Measurements from ENCODE around the gene PNMA1. TPM values are rescaled to one million over a fixed set of nuclear protein-coding genes. Genes with fewer than 3 reads are reported as not detected.
A peak's percentile ranks its signal among the peaks of the same experiment; 100 is the strongest.

The PNMA1 gene
- total and polyA plus RNA-seq, 2 of the 13 experiments (the other 11 are each of a cell fraction or from before 2014, with no cell fraction given), result 7.0 to 8.3 TPM

DNA sequence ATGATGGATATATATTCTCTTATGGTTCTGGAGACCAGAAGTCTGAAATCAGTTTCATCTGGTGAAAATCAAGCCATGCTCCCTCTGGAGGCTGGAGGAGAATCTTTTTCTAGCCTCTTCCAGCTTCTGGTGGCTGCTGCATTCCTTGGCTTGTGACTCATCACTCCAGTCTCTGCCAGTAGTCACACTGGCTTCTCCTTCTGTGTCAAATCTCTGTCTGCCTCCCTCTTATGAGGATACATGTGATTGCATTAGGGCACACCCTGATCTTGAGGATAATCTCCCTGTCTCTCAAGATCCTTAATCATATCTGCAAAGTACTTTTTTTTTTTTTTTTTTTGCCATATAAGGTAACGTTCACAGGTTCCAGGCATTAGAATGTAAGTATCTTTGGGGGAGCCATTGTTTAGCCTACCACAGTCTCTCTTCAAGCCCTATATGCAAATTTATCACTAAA lies 51.7 kb downstream of the PNMA1 start:
- no peaks in the 10 kb centered on the region for H3K79me2 ChIP-seq (ENCODE audit: insufficient read depth, low read length)
- no peak overlapping the region for H3K9ac ChIP-seq (ENCODE audit: insufficient read depth, low read depth, low read length)
- H3K4me3 ChIP-seq (replicated peaks in 1 of 3; ENCODE audit: insufficient read depth in 1 of 3, low read depth in 2 of 3, low read length in 3 of 3), result no peak overlapping the region
- peak; percentile 77 for ATAC-seq
- no peak overlapping the region for H2AFZ ChIP-seq (ENCODE audit: low read length)
- H4K20me1 ChIP-seq (ENCODE audit: insufficient read depth, low read length), result no peaks in the 10 kb centered on the region
- peaks cover 25% of the 10 kb centered on the region for H3K4me1 ChIP-seq (ENCODE audit: insufficient read depth, low read length)
- H3K36me3 ChIP-seq (replicated peaks in 1 of 2; ENCODE audit: control insufficient read depth in 1 of 2, insufficient read depth in 2 of 2, low read length in 2 of 2), result peaks cover 0 to 4% of the 10 kb centered on the region in 2 experiments; a peak in 1 of 5 replicates
- no peak overlapping the region for H3K4me2 ChIP-seq (ENCODE audit: low read depth, low read length)
- H3K27me3 ChIP-seq (ENCODE audit: control insufficient read depth in 1 of 2, insufficient read depth in 2 of 2, low read length in 2 of 2), result no peaks in the 10 kb centered on the region
- H3K9me3 ChIP-seq (ENCODE audit: low read length), result no peaks in the 10 kb centered on the region
- peak; percentile 49 for FAIRE-seq
- 97% methylated on average over 1 of the region's 1 CpG for WGBS (ENCODE audit: low lambda C conversion rate)
- POLR2A ChIA-PET, result no interaction called here
- H3K27ac ChIP-seq (ENCODE audit: extremely low read length, insufficient read depth, low read length), result no peak overlapping the region
- DNase-seq (ENCODE audit: low spot score), result peak; percentile 60
- in situ Hi-C loops (cut with HindIII; ENCODE audit: extremely low pct_ligation_motif_present, low pct_unique_long_range_greater_than_20kb), result no loop called here
- BruUV-seq (replicated peaks), result no TSS peak
- CTCF ChIA-PET (ENCODE audit: low intra/inter-chr PET ratio, low total read pairs), result interaction anchor here (0.8 kb wide), 1 partner anchor 30 kb away, joined by 3 read pairs; no protein-coding TSS in a partner anchor
- intact Hi-C loops (cut with micrococcal nuclease; ENCODE audit: unreplicated experiment), result no loop called here
- TF ChIP-seq RFXANK (CRISPR knock-in tag; IDR thresholded peaks at IDR 0.05) (no peak), SMC3 (IDR thresholded peaks at IDR 0.05; ENCODE audit: low read length) (peak; percentile 18; the same call in 1 of the 2 replicates), FOSL2 (CRISPR knock-in tag; IDR thresholded peaks at IDR 0.05) (peak; percentile 90), U2AF2 (IDR thresholded peaks at IDR 0.05; ENCODE audit: low read depth, low read length) (no peak), ZNF296 (CRISPR knock-in tag; conservative IDR thresholded peaks at IDR 0.05) (no peak), SRF (IDR thresholded peaks at IDR 0.05; ENCODE audit: low read depth, low read length) (peak; percentile 40; the same call in 1 of the 2 replicates), RXRB (CRISPR knock-in tag; IDR thresholded peaks at IDR 0.05; ENCODE audit: borderline replicate concordance) (no peak), PITX1 (CRISPR knock-in tag; IDR thresholded peaks at IDR 0.05) (no peak), SMARCE1 (IDR thresholded peaks at IDR 0.05; ENCODE audit: borderline replicate concordance) (no peak), SALL1 (CRISPR knock-in tag; IDR thresholded peaks at IDR 0.05) (no peak), PTBP1 (IDR thresholded peaks at IDR 0.05; ENCODE audit: low read depth, low read length, poor library complexity, severe bottlenecking) (no peak), ZNF670 (CRISPR knock-in tag; IDR thresholded peaks at IDR 0.05; ENCODE audit: borderline replicate concordance) (no peak), RAD51 (IDR thresholded peaks at IDR 0.05; ENCODE audit: borderline replicate concordance) (no peak), STAG1 (CRISPR knock-in tag; IDR thresholded peaks at IDR 0.05) (peak; percentile 38; the same call in 1 of the 2 replicates), ZNF788 (CRISPR knock-in tag; IDR thresholded peaks at IDR 0.05; ENCODE audit: borderline replicate concordance) (no peak), ZNF546 (CRISPR knock-in tag; conservative IDR thresholded peaks at IDR 0.05) (no peak), IKZF1 (IDR thresholded peaks at IDR 0.05) (no peak), HMG20B (CRISPR knock-in tag; conservative IDR thresholded peaks at IDR 0.05) (no peak)
- TF ChIP-seq, protein P1, sequence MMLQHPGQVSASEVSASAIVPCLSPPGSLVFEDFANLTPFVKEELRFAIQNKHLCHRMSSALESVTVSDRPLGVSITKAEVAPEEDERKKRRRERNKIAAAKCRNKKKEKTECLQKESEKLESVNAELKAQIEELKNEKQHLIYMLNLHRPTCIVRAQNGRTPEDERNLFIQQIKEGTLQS (CRISPR knock-in tag; IDR thresholded peaks at IDR 0.05), result peak; percentile 73
- TF ChIP-seq, protein P2, sequence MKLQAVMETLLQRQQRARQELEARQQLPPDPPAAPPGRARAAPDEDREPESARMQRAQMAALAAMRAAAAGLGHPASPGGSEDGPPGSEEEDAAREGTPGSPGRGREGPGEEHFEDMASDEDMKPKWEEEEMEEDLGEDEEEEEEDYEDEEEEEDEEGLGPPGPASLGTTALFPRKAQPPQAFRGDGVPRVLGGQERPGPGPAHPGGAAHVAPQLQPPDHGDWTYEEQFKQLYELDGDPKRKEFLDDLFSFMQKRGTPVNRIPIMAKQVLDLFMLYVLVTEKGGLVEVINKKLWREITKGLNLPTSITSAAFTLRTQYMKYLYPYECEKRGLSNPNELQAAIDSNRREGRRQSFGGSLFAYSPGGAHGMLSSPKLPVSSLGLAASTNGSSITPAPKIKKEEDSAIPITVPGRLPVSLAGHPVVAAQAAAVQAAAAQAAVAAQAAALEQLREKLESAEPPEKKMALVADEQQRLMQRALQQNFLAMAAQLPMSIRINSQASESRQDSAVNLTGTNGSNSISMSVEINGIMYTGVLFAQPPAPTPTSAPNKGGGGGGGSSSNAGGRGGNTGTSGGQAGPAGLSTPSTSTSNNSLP (IDR thresholded peaks at IDR 0.05; ENCODE audit: low read depth, low read length), result peak; percentile 30; the same call in 1 of the 2 replicates
- TF ChIP-seq, protein P3, sequence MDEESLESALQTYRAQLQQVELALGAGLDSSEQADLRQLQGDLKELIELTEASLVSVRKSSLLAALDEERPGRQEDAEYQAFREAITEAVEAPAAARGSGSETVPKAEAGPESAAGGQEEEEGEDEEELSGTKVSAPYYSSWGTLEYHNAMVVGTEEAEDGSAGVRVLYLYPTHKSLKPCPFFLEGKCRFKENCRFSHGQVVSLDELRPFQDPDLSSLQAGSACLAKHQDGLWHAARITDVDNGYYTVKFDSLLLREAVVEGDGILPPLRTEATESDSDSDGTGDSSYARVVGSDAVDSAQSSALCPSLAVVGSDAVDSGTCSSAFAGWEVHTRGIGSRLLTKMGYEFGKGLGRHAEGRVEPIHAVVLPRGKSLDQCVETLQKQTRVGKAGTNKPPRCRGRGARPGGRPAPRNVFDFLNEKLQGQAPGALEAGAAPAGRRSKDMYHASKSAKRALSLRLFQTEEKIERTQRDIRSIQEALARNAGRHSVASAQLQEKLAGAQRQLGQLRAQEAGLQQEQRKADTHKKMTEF (CRISPR knock-in tag; IDR thresholded peaks at IDR 0.05), result no peak
- TF ChIP-seq, protein P4, sequence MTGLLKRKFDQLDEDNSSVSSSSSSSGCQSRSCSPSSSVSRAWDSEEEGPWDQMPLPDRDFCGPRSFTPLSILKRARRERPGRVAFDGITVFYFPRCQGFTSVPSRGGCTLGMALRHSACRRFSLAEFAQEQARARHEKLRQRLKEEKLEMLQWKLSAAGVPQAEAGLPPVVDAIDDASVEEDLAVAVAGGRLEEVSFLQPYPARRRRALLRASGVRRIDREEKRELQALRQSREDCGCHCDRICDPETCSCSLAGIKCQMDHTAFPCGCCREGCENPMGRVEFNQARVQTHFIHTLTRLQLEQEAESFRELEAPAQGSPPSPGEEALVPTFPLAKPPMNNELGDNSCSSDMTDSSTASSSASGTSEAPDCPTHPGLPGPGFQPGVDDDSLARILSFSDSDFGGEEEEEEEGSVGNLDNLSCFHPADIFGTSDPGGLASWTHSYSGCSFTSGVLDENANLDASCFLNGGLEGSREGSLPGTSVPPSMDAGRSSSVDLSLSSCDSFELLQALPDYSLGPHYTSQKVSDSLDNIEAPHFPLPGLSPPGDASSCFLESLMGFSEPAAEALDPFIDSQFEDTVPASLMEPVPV (CRISPR knock-in tag; IDR thresholded peaks at IDR 0.05), result no peak

Measured in HepG2 (cell line).